IMR-90 (cell line): ENCODE results near the gene SP140. TPM values are rescaled to one million over a fixed set of nuclear protein-coding genes. Genes with fewer than 3 reads are reported as not detected.
A peak's percentile ranks its signal among the peaks of the same experiment; 100 is the strongest.

Source experiments
- ATAC-seq: fragments of 200-7000 bp; cut with Tn5 transposase; 2 replicates; pipeline ENCODE4 v1.9.1; 2020; ENCODE audit warnings: low read depth, mild to moderate bottlenecking, moderate library complexity
- BruUV-seq: library from RNA; stranded (reverse); fragments of 400-500 nt; replicated peaks from 2 replicates; lab custom pipeline; 2021; lab: Mats Ljungman, UMichigan
- CTCF ChIA-PET: fragments of 300-600 bp; formaldehyde crosslinking; extraction: SDS; loops from one replicate; lab custom pipeline; 2021; ENCODE audit warnings: antibody characterized with exemption; lab: Yijun Ruan, JAX
- POLR2A ChIA-PET: fragments of 300-600 bp; sonication (Branson Sonifier 250); formaldehyde crosslinking; loops from one replicate; lab custom pipeline; 2022; ENCODE audit warnings: antibody characterized with exemption; ENCODE audit not compliant: unreplicated experiment; lab: Charles Lee
- DNase-seq: peaks from one replicate; pipeline ENCODE4 v3.0.0; 2013
- H2AFZ ChIP-seq: replicated peaks from 2 replicates; pipeline ENCODE3; 2013; ENCODE audit warnings: low read length, mild to moderate bottlenecking; ENCODE audit not compliant: poor library complexity
- H2AK5ac ChIP-seq: 2 replicates; pipeline ENCODE4 v1.6.1; 2013; ENCODE audit warnings: low read depth, low read length, inconsistent platforms
- H2AK9ac ChIP-seq: replicated peaks from 2 replicates; pipeline ENCODE3; 2013; ENCODE audit warnings: mild to moderate bottlenecking, low read depth, low read length, moderate library complexity; ENCODE audit not compliant: poor library complexity
- H2BK120ac ChIP-seq: 2 replicates; pipeline ENCODE4 v1.6.1; 2013; ENCODE audit warnings: low read depth, low read length, inconsistent platforms
- H2BK15ac ChIP-seq: 3 replicates; pipeline ENCODE4 v1.6.1; 2013; ENCODE audit warnings: low read depth, low read length, inconsistent platforms
- H2BK20ac ChIP-seq: 2 replicates; pipeline ENCODE4 v1.6.1; 2013; ENCODE audit warnings: low read depth, mild to moderate bottlenecking, inconsistent platforms, low read length, moderate library complexity
- H2BK5ac ChIP-seq: 2 replicates; pipeline ENCODE4 v1.6.1; 2013; ENCODE audit warnings: mild to moderate bottlenecking, low read depth, low read length, inconsistent platforms; ENCODE audit not compliant: poor library complexity, severe bottlenecking
- H3K14ac ChIP-seq: replicated peaks from 2 replicates; pipeline ENCODE4 v1.6.1; 2013; ENCODE audit warnings: low read depth, low read length, inconsistent platforms
- H3K18ac ChIP-seq: 2 replicates; pipeline ENCODE4 v1.6.1; 2013; ENCODE audit warnings: low read depth, low read length, control low read depth
- H3K23ac ChIP-seq: 2 replicates; pipeline ENCODE4 v1.6.1; 2013; ENCODE audit warnings: low read depth, low read length, inconsistent platforms
- H3K27ac ChIP-seq: 2 replicates; pipeline ENCODE4 v1.5.1; 2013; ENCODE audit warnings: mild to moderate bottlenecking, control low read depth, low read length; ENCODE audit not compliant: insufficient read depth
- H3K27me3 ChIP-seq: 2 replicates; pipeline ENCODE4 v1.6.1; 2013; ENCODE audit warnings: low read length; ENCODE audit not compliant: control insufficient read depth, insufficient read depth
- H3K36me3 ChIP-seq: 2 replicates; pipeline ENCODE4 v1.6.1; 2013; ENCODE audit warnings: low read length, mixed read lengths; ENCODE audit not compliant: control insufficient read depth, insufficient read depth
- H3K4ac ChIP-seq: 2 replicates; pipeline ENCODE4 v1.6.1; 2013; ENCODE audit warnings: low read depth, low read length, inconsistent platforms
- H3K4me1 ChIP-seq: 2 replicates; pipeline ENCODE4 v1.6.1; 2013; ENCODE audit warnings: low read length, mixed read lengths; ENCODE audit not compliant: control insufficient read depth, insufficient read depth
- H3K4me2 ChIP-seq: 2 replicates; pipeline ENCODE4 v1.6.1; 2013; ENCODE audit warnings: low read depth, mild to moderate bottlenecking, control low read depth, low read length, moderate library complexity
- H3K4me3 ChIP-seq: 2 replicates; pipeline ENCODE4 v1.5.1; 2013; ENCODE audit warnings: low read depth, mild to moderate bottlenecking, control low read depth, low read length, moderate library complexity; ENCODE audit not compliant: insufficient read depth
- H3K56ac ChIP-seq: 2 replicates; pipeline ENCODE4 v1.6.1; 2013; ENCODE audit warnings: low read length, inconsistent platforms; ENCODE audit not compliant: insufficient read depth; ENCODE audit errors: extremely low read depth
- H3K79me1 ChIP-seq, 2 experiments: 2 replicates each; pipeline ENCODE4 v1.6.1; 2013; ENCODE audit warnings: low read length in 2 of 2, inconsistent platforms in 1 of 2, low read depth in 1 of 2
- H3K9ac ChIP-seq: 2 replicates; pipeline ENCODE4 v1.6.1; 2013; ENCODE audit warnings: low read depth, low read length, control low read depth
- H3K9me1 ChIP-seq: 2 replicates; pipeline ENCODE4 v1.6.1; 2013; ENCODE audit warnings: low read length, inconsistent platforms; ENCODE audit not compliant: insufficient read depth
- H3K9me3 ChIP-seq: 2 replicates; pipeline ENCODE4 v1.6.1; 2013; ENCODE audit warnings: low read length; ENCODE audit not compliant: control insufficient read depth, insufficient read depth
- H4K20me1 ChIP-seq: 2 replicates; pipeline ENCODE4 v1.6.1; 2013; ENCODE audit warnings: low read length, inconsistent platforms; ENCODE audit not compliant: insufficient read depth
- H4K5ac ChIP-seq: 2 replicates; pipeline ENCODE4 v1.6.1; 2013; ENCODE audit warnings: mild to moderate bottlenecking, low read depth, low read length, control low read depth
- H4K8ac ChIP-seq, 2 experiments: 2 replicates each; pipeline ENCODE4 v1.6.1; 2013; ENCODE audit warnings: low read depth in 2 of 2, low read length in 2 of 2, control low read depth in 1 of 2, inconsistent platforms in 1 of 2
- H4K91ac ChIP-seq: 2 replicates; pipeline ENCODE4 v1.6.1; 2013; ENCODE audit warnings: low read depth, low read length, inconsistent platforms; ENCODE audit not compliant: insufficient read depth
- CEBPB ChIP-seq: IDR thresholded peaks from 2 replicates; pipeline ENCODE4 v1.6.1; 2012; ENCODE audit warnings: low read depth, low read length, improper control_type of control experiment
- FOS ChIP-seq: fragments of 150-350 bp; IDR thresholded peaks from 2 replicates; pipeline ENCODE4 v1.6.1; 2016; ENCODE audit warnings: low read depth, low read length
- MAFK ChIP-seq: IDR thresholded peaks from 2 replicates; pipeline ENCODE4 v1.6.1; 2012; ENCODE audit warnings: low read depth, low read length, improper control_type of control experiment
- MXI1 ChIP-seq: IDR thresholded peaks from 2 replicates; pipeline ENCODE4 v1.6.1; 2012; ENCODE audit warnings: low read depth, mild to moderate bottlenecking, low read length, moderate library complexity, borderline replicate concordance
- RAD21 ChIP-seq: IDR thresholded peaks from 2 replicates; pipeline ENCODE4 v1.6.1; 2012; ENCODE audit warnings: low read length, improper control_type of control experiment
- WGBS, 2 experiments: methylation state at CpG; one replicate each; pipeline versions ENCODE4 v1.1.5 to v1.1.7; 2013; ENCODE audit warnings: missing lambda C conversion rate in 2 of 2; ENCODE audit not compliant: insufficient read length in 1 of 2; ENCODE audit errors: extremely low coverage in 2 of 2; 5-methylcytosine and 5-hydroxymethylcytosine counted together
- dilution Hi-C: fragments of 300-500 bp; cut with HindIII; formaldehyde crosslinking; loops from one replicate; pipeline ENCODE4 v1.14.3; 2018; ENCODE audit warnings: low sequenced_read_pairs; ENCODE audit not compliant: unreplicated experiment
- in situ Hi-C: fragments of 300-500 bp; cut with MboI; formaldehyde crosslinking; loops from 3 replicates; pipeline ENCODE4 v1.14.3; 2019; ENCODE audit warnings: low sequenced_read_pairs, inconsistent platforms, mixed read lengths
- intact Hi-C: fragments of 100-400 bp; cut with micrococcal nuclease; formaldehyde crosslinking; loops from 2 replicates; pipeline ENCODE4 v1.10.0; 2022
- polyA plus RNA-seq, 3 experiments: library from polyadenylated mRNA; depleted of rRNA; stranded (reverse); fragments of >200 nt; gene quantifications; 2 replicates each; pipeline ENCODE4 v1.2.3, GENCODE V29; 2012; ENCODE audit warnings: low replicate concordance in 1 of 3
- total RNA-seq: library from RNA; depleted of rRNA; stranded (reverse); fragments of >200 nt; gene quantifications from 2 replicates; pipeline ENCODE4 v1.2.3, GENCODE V29; 2012
- TF ChIP-seq, protein P1 (sequence below): conservative IDR thresholded peaks from 2 replicates; pipeline ENCODE4 v1.5.1; 2012; ENCODE audit warnings: mild to moderate bottlenecking, low read depth, low read length, improper control_type of control experiment
- TF ChIP-seq, protein P2 (sequence below): fragments of 150-350 bp; IDR thresholded peaks from 2 replicates; pipeline ENCODE4 v1.6.1; 2017; ENCODE audit warnings: mild to moderate bottlenecking, antibody characterized with exemption, low read length, low read depth

SP140 gene
- total and polyA plus RNA-seq, 2 of the 4 experiments (the other 2 are of a cell fraction) = 1.4 TPM

DNA sequence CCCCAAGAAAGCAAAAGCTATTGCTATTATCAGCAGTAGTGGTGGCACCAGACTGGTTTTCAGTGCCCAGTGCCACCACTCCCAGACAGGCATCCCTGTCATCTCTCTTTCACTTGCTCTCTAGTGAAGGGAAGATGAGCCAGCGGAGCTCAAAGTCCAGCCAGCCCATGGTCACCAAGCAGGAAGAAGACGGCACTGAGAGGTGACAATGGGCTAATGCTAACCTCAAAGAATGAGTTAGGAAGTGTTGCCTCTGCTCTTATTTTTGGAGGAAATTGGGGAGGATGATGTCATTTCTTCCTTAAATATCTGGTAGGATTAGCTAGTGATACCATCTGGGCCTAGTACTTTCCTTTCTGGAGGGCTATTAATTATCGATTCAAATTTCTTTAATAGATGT is 1.7 kb downstream of the SP140 start:
- H2BK20ac ChIP-seq = no peak overlapping the region
- H3K4me2 ChIP-seq = no peak overlapping the region
- H2AK9ac ChIP-seq = no peak overlapping the region
- H3K4ac ChIP-seq = no peak overlapping the region
- POLR2A ChIA-PET = no interaction called here
- no peaks in the 10 kb centered on the region; the same call in 1 of the 2 replicates for H3K4me1 ChIP-seq
- H4K91ac ChIP-seq = no peak overlapping the region
- ATAC-seq (no peak), DNase-seq (no peak)
- H2AK5ac ChIP-seq = no peak overlapping the region
- intact Hi-C loops = no loop called here
- H3K56ac ChIP-seq = no peak overlapping the region
- no peak overlapping the region for H2BK120ac ChIP-seq
- no peak overlapping the region for H4K5ac ChIP-seq
- no TSS peak for BruUV-seq
- no peak overlapping the region for H3K14ac ChIP-seq
- H3K23ac ChIP-seq = no peak overlapping the region
- no peak overlapping the region for H3K9ac ChIP-seq
- TF ChIP-seq, protein P1, sequence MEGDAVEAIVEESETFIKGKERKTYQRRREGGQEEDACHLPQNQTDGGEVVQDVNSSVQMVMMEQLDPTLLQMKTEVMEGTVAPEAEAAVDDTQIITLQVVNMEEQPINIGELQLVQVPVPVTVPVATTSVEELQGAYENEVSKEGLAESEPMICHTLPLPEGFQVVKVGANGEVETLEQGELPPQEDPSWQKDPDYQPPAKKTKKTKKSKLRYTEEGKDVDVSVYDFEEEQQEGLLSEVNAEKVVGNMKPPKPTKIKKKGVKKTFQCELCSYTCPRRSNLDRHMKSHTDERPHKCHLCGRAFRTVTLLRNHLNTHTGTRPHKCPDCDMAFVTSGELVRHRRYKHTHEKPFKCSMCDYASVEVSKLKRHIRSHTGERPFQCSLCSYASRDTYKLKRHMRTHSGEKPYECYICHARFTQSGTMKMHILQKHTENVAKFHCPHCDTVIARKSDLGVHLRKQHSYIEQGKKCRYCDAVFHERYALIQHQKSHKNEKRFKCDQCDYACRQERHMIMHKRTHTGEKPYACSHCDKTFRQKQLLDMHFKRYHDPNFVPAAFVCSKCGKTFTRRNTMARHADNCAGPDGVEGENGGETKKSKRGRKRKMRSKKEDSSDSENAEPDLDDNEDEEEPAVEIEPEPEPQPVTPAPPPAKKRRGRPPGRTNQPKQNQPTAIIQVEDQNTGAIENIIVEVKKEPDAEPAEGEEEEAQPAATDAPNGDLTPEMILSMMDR = no peak
- TF ChIP-seq, protein P2, sequence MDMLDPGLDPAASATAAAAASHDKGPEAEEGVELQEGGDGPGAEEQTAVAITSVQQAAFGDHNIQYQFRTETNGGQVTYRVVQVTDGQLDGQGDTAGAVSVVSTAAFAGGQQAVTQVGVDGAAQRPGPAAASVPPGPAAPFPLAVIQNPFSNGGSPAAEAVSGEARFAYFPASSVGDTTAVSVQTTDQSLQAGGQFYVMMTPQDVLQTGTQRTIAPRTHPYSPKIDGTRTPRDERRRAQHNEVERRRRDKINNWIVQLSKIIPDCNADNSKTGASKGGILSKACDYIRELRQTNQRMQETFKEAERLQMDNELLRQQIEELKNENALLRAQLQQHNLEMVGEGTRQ = no peak
- TF ChIP-seq FOS = no peak
- no peak for TF ChIP-seq CEBPB
- TF ChIP-seq RAD21 = no peak
- TF ChIP-seq MXI1 = no peak
- no peak for TF ChIP-seq MAFK
- H3K9me3 ChIP-seq = peaks cover 3% of the 10 kb centered on the region
- no peaks in the 10 kb centered on the region for H3K79me1 ChIP-seq
- dilution Hi-C loops = no loop called here
- H4K8ac ChIP-seq = no peak overlapping the region
- H3K27me3 ChIP-seq = no peaks in the 10 kb centered on the region
- H3K18ac ChIP-seq = no peak overlapping the region
- no CpG with 5 or more reads among the region's 3 CpGs for WGBS, 2 experiments
- CTCF ChIA-PET = no interaction called here
- in situ Hi-C loops = no loop called here
- no peaks in the 10 kb centered on the region for H4K20me1 ChIP-seq
- no peak overlapping the region for H2BK15ac ChIP-seq
- no peak overlapping the region for H3K27ac ChIP-seq
- no peaks in the 10 kb centered on the region for H3K36me3 ChIP-seq
- H3K4me3 ChIP-seq = no peak overlapping the region
- H3K9me1 ChIP-seq = no peaks in the 10 kb centered on the region
- no peak overlapping the region for H2BK5ac ChIP-seq
- peak overlapping the region; percentile 64 for H2AFZ ChIP-seq
